COLO829 (cell line): ENCODE measurements around the gene GPR21.

ENCODE experiments used
- DNase-seq: peaks from one replicate; pipeline ENCODE4 v3.0.0; 2012; ENCODE audit warnings: low spot score

Gene GPR21

GRCh38 chr9:123033864-123034601 lies 566 bp downstream of the GPR21 start:
- DNase-seq, result no peak

- DNase-seq, result no peak
These were observed 1.5 kb downstream of the GPR21 start for GRCh38 chr9:123034881-123035510.

- no peak for DNase-seq
These were observed 2.3 kb downstream of the GPR21 start for GRCh38 chr9:123035791-123036190.

GRCh38 chr9:123036893-123037545 lies 3.6 kb downstream of the GPR21 start:
- DNase-seq, result no peak

GRCh38 chr9:123039617-123040219 lies 6.3 kb downstream of the GPR21 start:
- no peak for DNase-seq

GRCh38 chr9:123040801-123041200 lies 7.3 kb downstream of the GPR21 start:
- no peak for DNase-seq

- no peak for DNase-seq
These were observed 8.0 kb downstream of the GPR21 start for GRCh38 chr9:123041489-123041888.

GRCh38 chr9:123043081-123043939 lies 9.8 kb downstream of the GPR21 start:
- no peak for DNase-seq

GRCh38 chr9:123044586-123044985 lies 11.1 kb downstream of the GPR21 start:
- no peak for DNase-seq

- DNase-seq, result no peak
These were observed 13.1 kb downstream of the GPR21 start for GRCh38 chr9:123046406-123047195.

GRCh38 chr9:123048748-123049147 lies 15.3 kb downstream of the GPR21 start:
- DNase-seq, result no peak

GRCh38 chr9:123049589-123050222 lies 16.2 kb downstream of the GPR21 start:
- DNase-seq, result no peak

- DNase-seq, result no peak
These were observed 19.6 kb downstream of the GPR21 start for GRCh38 chr9:123053046-123053445.

GRCh38 chr9:123053711-123054110 lies 20.2 kb downstream of the GPR21 start:
- no peak for DNase-seq

GRCh38 chr9:123058834-123059233 lies 25.4 kb downstream of the GPR21 start:
- DNase-seq, result no peak

GRCh38 chr9:123059472-123060220 lies 26.2 kb downstream of the GPR21 start:
- no peak for DNase-seq

- no peak for DNase-seq
These were observed 27.7 kb downstream of the GPR21 start for GRCh38 chr9:123061216-123061615.

GRCh38 chr9:123062351-123063176 lies 29.1 kb downstream of the GPR21 start:
- DNase-seq, result no peak

GRCh38 chr9:123063177-123063598 lies 29.7 kb downstream of the GPR21 start:
- no peak for DNase-seq
